Measurements from ENCODE around the gene DNLZ. TPM values are rescaled to one million over a fixed set of nuclear protein-coding genes. Genes with fewer than 3 reads are reported as not detected.
A peak's percentile ranks its signal among the peaks of the same experiment; 100 is the strongest.

The DNLZ gene
- total and polyA plus RNA-seq, 8 donors: 10.1 to 26.8 (median 15.1) TPM

DNA sequence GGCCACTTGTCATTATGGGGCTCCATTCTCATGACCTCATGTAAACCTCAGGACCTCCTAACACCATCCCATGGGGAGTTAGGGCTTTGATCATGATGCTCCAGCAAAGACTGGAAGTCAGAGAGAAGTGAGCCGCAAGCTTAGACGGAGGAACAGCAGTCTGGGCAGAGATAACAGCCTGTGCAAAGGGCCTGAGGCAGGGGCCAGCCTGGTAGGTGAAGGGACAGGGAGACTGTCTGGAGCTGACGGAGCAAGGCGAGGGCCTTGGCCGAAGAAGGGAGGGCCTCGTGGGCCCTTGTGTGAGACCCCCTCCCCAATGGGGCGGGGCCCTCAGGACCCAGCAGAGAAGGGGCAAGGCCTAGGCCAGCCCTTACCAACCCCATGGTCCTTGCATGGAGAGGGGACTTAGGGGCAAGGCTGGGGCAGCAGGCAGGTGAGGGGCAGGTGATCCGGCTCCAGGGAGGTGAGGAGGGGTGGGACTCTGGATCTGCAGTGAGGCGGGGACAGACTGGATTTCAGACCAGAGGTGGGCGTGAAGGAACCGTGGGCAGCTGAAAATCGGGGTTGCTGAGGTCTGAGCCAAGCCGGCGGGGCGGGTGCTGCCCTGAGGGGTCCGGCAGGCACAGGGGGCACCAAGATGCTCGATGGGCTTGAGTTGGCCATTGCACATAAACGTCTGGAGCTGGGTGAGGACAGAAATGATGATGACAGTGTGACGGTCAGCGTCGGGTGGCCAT, 18.8 kb downstream of the DNLZ start:
- FAIRE-seq (no peak), DNase-seq (peak in 1 of 6 donors; percentile 39), ATAC-seq (no peak)
- WGBS, 2 donors: 83 to 86% methylated on average over 21 of the region's 21 CpGs
- H3K4me3 ChIP-seq: no peak overlapping the region
- no peaks in the 10 kb centered on the region for H3K27me3 ChIP-seq
- TF ChIP-seq, protein P1, sequence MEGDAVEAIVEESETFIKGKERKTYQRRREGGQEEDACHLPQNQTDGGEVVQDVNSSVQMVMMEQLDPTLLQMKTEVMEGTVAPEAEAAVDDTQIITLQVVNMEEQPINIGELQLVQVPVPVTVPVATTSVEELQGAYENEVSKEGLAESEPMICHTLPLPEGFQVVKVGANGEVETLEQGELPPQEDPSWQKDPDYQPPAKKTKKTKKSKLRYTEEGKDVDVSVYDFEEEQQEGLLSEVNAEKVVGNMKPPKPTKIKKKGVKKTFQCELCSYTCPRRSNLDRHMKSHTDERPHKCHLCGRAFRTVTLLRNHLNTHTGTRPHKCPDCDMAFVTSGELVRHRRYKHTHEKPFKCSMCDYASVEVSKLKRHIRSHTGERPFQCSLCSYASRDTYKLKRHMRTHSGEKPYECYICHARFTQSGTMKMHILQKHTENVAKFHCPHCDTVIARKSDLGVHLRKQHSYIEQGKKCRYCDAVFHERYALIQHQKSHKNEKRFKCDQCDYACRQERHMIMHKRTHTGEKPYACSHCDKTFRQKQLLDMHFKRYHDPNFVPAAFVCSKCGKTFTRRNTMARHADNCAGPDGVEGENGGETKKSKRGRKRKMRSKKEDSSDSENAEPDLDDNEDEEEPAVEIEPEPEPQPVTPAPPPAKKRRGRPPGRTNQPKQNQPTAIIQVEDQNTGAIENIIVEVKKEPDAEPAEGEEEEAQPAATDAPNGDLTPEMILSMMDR (IDR thresholded peaks at IDR 0.05): no peak
- no peak overlapping the region for H3K27ac ChIP-seq
- no peaks in the 10 kb centered on the region for H3K36me3 ChIP-seq
- intact Hi-C loops (cut with DNase I): no loop called here
- H3K9me3 ChIP-seq: no peaks in the 10 kb centered on the region
- peaks cover 7 to 21% (median 13%) of the 10 kb centered on the region in 3 donors for H3K4me1 ChIP-seq

DNA sequence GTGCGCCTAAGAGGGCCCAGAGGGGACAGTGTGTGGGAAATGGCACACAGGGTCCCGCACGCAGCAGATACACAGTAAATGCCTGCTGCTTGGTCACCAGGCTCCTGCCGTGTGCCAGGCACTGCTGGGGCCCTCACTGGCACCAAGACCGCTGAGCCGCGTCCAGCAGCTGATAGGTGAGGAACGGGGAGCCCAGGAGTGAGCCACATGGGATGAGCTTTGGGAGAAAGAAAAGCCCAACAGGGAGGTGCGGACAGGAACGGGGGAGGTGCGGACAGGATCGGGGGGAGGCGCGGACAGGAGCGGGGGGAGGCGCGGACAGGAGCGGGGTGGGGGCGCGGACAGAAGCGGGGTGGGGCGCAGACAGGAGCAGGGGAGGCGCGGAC, 19.7 kb downstream of the DNLZ start:
- 93 to 95% methylated on average over 24 of the region's 24 CpGs for WGBS, 2 donors
- Histone ChIP-seq H3K4me1 (peaks cover 7 to 24% (median 14%) of the 10 kb centered on the region in 3 donors), H3K36me3 (no peaks in the 10 kb centered on the region), H3K4me3 (peak overlapping the region in 1 of 4 donors; percentile 53), H3K9me3 (no peaks in the 10 kb centered on the region), H3K27me3 (no peaks in the 10 kb centered on the region), H3K27ac (no peak overlapping the region)
- intact Hi-C loops (cut with DNase I): no loop called here
- ATAC-seq (no peak), DNase-seq (no peak), FAIRE-seq (no peak)
- TF ChIP-seq, protein P1 (IDR thresholded peaks at IDR 0.05): no peak

DNA sequence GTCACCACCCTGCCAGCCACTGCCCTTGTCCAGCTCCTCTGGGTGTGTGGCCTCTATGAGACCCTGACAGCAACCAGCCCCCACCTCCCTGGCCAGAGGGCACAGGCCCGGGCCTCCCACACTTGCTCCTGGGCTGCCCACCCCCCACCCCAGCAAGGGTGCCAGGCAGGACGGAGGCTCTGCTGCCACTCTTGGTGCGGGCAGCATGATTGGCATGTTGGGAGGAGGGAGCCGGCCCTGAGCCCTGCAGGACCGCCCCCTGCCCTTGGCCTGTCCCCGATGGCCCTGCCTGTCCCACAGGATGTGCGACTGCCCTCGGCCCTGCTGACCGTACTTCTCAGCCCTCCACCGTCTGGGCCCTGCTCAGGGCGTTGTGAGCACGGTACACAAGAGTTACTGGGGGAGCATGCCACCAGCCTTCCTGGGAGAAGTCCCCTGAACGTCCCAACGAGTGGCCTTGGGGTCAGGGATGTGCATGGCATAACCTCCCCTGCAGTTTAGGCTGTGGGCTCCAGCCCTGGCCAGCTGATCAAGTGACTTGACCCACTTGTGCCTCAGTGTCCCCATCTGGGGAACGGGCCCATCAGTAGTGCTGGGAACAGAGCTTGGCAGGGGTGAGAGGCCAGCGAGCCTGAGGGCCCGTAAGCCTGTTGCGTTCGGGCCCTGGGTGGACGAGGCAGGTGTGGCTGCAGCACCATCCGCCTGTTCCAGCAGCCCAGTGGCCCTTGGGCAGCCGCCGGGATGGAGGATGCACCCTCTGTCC, 20.2 kb downstream of the DNLZ start:
- peak overlapping the region in 2 of 4 donors; percentile 43 to 53 for H3K4me3 ChIP-seq
- H3K27ac ChIP-seq: peak overlapping the region; percentile 50 to 88 (median 81)
- H3K27me3 ChIP-seq: no peaks in the 10 kb centered on the region
- TF ChIP-seq, protein P1 (IDR thresholded peaks at IDR 0.05): no peak
- intact Hi-C loops (cut with DNase I): no loop called here
- DNase-seq (peak; percentile 65 to 93 (median 70)), FAIRE-seq (no peak), ATAC-seq (peak; percentile 5 to 43 (median 30))
- peaks cover 7 to 24% (median 14%) of the 10 kb centered on the region in 3 donors for H3K4me1 ChIP-seq
- 44 to 47% methylated on average over 23 of the region's 23 CpGs for WGBS, 2 donors
- H3K9me3 ChIP-seq: no peaks in the 10 kb centered on the region
- no peaks in the 10 kb centered on the region for H3K36me3 ChIP-seq

GRCh38 chr9:136342181-136343120, 21.1 kb downstream of the DNLZ start:
- Histone ChIP-seq H3K9me3 (no peaks in the 10 kb centered on the region), H3K27me3 (no peaks in the 10 kb centered on the region), H3K4me1 (peaks cover 7 to 24% (median 14%) of the 10 kb centered on the region in 3 donors), H3K36me3 (no peaks in the 10 kb centered on the region), H3K27ac (peak overlapping the region; percentile 77 to 88 (median 86)), H3K4me3 (peak overlapping the region; percentile 26 to 53 (median 40))
- DNase-seq (peak; percentile 86 to 97 (median 96)), ATAC-seq (peak; percentile 65 to 82 (median 80)), FAIRE-seq (no peak)
- intact Hi-C loops (cut with DNase I): no loop called here
- WGBS, 2 donors: 7% methylated on average over 46 to 60 of the region's 60 CpGs
- TF ChIP-seq, protein P1 (IDR thresholded peaks at IDR 0.05): no peak

Measured in pancreas (tissue), 10 donors.